Cardiac septum (tissue), 1 donor: ENCODE data around the gene POU2F3. TPM values are rescaled to one million over a fixed set of nuclear protein-coding genes. Genes with fewer than 3 reads are reported as not detected.

Source experiments
- DNase-seq: peaks from one replicate; pipeline ENCODE4 v3.0.0-alpha.2; 2020; ENCODE audit warnings: low spot score
- intact Hi-C: fragments of 100-400 bp; cut with DNase I; formaldehyde crosslinking; loops from one replicate; pipeline ENCODE4 v1.14.0; 2022
- total RNA-seq: library from RNA; stranded (reverse); fragmentation: NEBNext Ultra II Directional; extraction: Animal tissue kit (Norgen Biotek cat#: 25700); gene quantifications from one replicate; pipeline ENCODE4 v1.2.1, GENCODE V29; 2021
- donor health status: DM: no; HTN: no; CAD: no.

The POU2F3 gene
- total RNA-seq, 1 donor from 2014 or later, result not detected

- DNase-seq, result no peak
- intact Hi-C loops, result no loop called here
These were observed 91.5 kb downstream of the POU2F3 start for GRCh38 chr11:120331301-120331996.

DNA sequence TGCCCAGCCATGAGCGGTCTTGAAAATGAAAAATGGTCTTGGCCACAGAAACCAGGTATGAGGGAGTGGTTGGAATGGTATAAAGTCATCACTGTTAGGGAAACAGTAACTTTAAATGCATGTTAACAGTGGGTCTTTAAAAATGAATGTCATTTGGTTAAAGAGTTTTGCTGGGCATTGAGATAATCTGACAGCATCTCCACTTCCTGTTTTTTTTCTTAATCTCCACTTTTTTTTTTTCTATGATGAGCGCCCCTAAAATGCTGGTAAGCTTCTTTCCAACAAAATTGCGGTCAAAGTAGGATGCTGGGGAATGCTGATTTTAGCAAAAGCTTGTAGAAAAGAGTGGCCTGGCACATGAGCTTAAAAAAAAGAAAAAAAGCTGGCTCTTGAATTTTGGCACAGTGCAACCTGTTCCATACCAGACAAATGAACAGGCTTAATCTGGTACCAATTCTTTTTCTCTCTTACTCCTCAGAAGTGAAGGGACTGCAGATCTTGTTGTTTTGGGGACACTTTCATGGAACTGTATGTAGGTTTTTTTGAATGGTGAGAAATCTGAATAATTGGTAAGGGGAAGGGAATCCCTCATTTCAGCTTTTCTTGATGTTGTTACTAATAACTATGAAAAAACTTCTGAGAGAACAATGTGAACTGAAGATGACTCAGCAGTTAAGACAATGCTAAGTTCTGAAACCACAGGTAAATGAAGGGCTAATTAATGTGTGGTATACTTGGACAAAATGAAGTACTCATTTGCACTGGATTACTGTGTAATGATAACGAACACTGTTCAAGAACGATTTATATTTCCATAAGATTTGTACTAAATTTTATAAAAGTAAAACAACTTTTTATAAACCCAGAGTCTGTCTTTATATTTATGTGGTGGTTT, 93.1 kb downstream of the POU2F3 start:
- intact Hi-C loops, result no loop called here
- no peak for DNase-seq

- no peak for DNase-seq
- intact Hi-C loops, result no loop called here
These were observed 93.9 kb downstream of the POU2F3 start for GRCh38 chr11:120333801-120334200.

DNA sequence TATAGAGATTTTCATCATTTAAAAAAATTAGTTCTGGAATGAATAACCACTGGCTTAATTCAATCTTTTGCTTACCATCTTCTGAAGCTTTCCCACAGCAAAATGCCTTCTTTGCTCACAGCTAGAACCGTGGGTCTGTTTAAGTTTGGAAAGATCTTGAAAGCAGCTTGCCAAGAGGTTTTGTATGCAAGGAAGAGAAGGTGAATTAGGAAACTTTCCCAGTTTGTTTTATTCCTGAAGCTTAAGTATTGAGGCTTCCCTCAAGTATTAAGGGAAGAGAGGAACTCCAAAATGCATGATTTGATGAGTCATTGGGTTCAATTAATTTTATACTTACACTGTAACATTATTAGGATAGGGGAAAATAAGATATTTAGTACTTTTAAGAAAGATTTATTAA, 94.4 kb downstream of the POU2F3 start:
- no peak for DNase-seq
- intact Hi-C loops, result no loop called here

- no peak for DNase-seq
- intact Hi-C loops, result loop anchor here (5.0 kb wide), 2 partner anchors 152 to 212 kb away; no protein-coding TSS in a partner anchor
These were observed 95.0 kb downstream of the POU2F3 start for GRCh38 chr11:120334894-120335462.

DNA sequence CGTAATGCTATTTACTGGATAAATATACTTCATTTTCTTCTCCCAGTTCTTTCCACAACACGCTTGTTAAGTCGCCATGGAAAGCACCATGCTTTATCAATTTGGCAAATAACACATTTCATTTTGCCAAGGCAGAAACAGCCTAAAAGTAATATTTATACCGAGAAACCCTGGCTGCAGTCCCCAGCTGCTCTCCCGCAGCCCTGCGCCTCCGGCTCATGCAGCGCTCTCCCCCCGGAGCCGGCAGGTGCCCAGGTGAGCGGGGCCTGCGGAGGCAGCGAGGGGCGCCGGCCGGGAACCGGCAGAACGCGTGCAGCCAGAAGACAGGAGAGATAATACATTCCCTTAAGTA, 95.6 kb downstream of the POU2F3 start:
- intact Hi-C loops, result loop anchor here (5.0 kb wide), 2 partner anchors 152 to 212 kb away; no protein-coding TSS in a partner anchor
- DNase-seq, result no peak

DNA sequence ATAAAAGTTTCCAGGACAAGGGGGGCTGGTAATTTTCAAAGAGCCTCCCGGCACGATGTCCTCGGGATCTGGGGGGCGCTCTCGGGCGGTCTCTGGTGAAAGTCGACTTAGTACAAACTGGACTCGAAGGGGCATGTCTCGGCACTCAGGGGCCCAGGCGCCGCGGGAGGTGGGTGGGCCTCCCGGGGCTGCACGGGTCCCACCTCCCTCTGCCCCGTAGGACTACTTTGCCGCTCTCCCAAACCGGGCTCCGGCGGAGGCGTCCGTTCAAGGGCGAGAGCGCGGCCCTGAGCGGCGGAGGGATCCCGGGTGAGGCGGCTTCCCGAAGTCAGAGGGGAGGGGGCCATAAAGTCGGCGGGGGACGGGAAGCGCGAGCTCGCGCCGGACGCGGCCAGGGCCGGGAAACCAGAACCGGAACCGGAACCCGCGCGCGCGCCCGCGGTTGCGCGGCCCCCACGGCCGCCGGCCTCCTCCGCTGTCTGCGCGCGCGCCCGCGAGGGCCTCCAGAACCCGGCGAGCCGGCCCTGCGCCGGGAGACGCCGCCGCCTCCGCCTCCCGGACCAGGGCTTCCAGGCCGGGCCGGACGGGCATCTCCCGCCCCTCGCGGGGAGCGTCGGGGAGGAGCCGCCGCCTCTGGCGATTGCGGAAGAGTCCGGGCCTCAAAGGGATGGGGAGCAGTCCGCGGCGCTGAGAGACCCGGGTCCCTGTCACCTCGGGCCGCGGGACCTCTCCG, 96.1 kb downstream of the POU2F3 start, which contains the start of gene ARHGEF12:
TSS of gene ARHGEF12 (plus strand) at position 506 of the 733 bp plus-strand sequence. CDS start 831 bp downstream, outside the sequence.
- intact Hi-C loops, result loop anchor here (1.0 to 5.0 kb wide), 4 partner anchors 68 to 211 kb away; no protein-coding TSS in a partner anchor

GRCh38 chr11:120336641-120337354, 96.9 kb downstream of the POU2F3 start:
- no peak for DNase-seq
- intact Hi-C loops, result loop anchor here (1.0 to 5.0 kb wide), 5 partner anchors 65 to 211 kb away; no protein-coding TSS in a partner anchor

More for the DNA sequence above, 96.1 kb downstream of the POU2F3 start, which contains the start of gene ARHGEF12:
- peak; percentile 96 for DNase-seq

- DNase-seq, result no peak
- intact Hi-C loops, result loop anchor here (1.0 to 5.0 kb wide), 4 partner anchors 64 to 210 kb away; no protein-coding TSS in a partner anchor
These were observed 97.6 kb downstream of the POU2F3 start for GRCh38 chr11:120337355-120338106.

GRCh38 chr11:120338107-120338933, 98.4 kb downstream of the POU2F3 start:
- DNase-seq, result no peak
- intact Hi-C loops, result loop anchor here (5.0 kb wide), 2 partner anchors 149 to 209 kb away; no protein-coding TSS in a partner anchor

GRCh38 chr11:120339394-120339890, 99.5 kb downstream of the POU2F3 start:
- no peak for DNase-seq
- intact Hi-C loops, result loop anchor here (5.0 kb wide), 2 partner anchors 148 to 208 kb away; no protein-coding TSS in a partner anchor

DNA sequence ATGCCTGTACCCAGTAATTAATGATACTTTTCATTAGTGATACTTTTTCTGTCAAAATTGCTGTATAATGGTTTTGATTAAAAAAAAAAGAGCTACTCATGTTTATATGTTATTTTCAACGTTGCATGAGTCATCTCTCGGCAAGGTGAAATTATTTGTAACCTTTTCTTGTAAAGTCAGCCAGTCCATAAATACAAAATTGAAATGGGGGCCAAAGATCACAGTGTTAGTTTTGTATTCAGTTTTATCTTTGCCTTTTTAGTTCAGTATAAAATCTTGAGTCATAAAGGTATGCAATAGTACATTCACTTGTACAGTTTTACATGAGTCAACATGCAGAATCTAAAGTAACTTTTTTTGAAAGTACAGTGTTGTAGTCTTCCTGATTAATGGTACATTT, 100.6 kb downstream of the POU2F3 start:
- no peak for DNase-seq
- intact Hi-C loops, result no loop called here

DNA sequence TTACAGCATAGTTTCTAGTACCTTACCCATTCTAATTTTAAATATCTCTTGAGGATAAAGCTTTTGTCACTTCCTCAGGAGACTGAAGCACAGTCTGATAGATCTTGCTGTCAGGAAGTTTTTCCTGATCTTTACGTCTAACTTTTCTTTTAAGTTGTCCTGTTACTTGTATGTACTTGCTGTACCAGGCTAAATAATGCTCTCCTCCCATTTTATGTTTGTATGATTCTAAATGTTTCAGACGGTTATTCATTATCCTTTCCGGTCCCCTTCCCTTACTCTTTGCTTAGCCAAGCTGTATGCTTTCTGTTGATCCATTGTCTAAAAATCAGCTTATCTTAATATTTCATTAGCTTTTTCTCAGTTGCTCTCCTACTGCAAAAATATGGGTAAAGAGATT, 102.3 kb downstream of the POU2F3 start:
- DNase-seq, result no peak
- intact Hi-C loops, result no loop called here

- intact Hi-C loops, result no loop called here
These were observed 102.7 kb downstream of the POU2F3 start for GRCh38 chr11:120342678-120343077.

GRCh38 chr11:120343429-120343828, 103.5 kb downstream of the POU2F3 start:
- intact Hi-C loops, result no loop called here
- no peak for DNase-seq

More at GRCh38 chr11:120342678-120343077, 102.7 kb downstream of the POU2F3 start:
- DNase-seq, result no peak

DNA sequence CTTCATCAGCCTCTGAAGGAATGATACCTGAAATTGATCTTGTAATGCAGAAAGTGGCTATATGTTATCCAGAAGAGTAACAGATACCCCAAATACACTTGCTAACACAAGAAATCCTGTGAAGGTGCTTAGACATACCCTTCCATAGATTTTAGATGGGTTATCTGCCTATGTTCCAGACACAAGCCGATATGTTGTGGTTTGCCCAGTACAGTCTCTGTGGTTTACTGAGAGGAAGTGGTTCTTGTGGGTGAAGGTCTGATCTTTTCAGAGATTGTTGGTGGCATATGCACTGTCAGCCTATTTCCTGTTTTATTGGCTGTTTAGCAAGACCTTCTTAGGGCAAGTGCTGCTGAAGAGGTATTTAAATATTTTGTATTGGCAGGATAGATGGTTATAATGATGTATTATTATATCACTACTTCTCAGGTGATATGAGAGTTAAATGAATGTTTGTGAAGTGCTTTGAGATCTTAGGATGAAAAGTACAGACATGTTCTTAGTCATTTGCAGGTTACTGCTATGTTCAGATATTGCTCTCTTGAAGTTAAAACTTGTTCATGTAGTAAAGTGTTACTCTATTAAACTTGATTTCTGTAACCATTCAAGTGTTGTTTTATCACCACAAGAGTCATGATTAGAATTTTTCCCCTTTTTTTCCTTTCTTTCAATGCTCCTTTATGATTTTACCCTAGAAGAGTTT, 104.5 kb downstream of the POU2F3 start:
- DNase-seq, result no peak
- intact Hi-C loops, result no loop called here
